Liver (tissue), 3 donors: Measurements from ENCODE around the gene AOAH.

Experiments used
- ATF3 ChIP-seq: IDR thresholded peaks from 2 replicates; pipeline ENCODE4 v1.6.1; 2016; ENCODE audit warnings: antibody characterized with exemption
- CTCF ChIP-seq: fragments of 150-350 bp; IDR thresholded peaks from 2 replicates; pipeline ENCODE4 v1.5.1; 2017; ENCODE audit warnings: improper control_type of control experiment, low read depth, low read length; ENCODE audit not compliant: missing input control
- GABPA ChIP-seq, 2 donors: IDR thresholded peaks in 1 of 2; conservative IDR thresholded peaks in 1 of 2; 2 replicates each; pipeline ENCODE4 v1.6.1; 2016; ENCODE audit warnings: antibody characterized with exemption in 2 of 2, mild to moderate bottlenecking in 1 of 2, moderate library complexity in 1 of 2
- HNF4A ChIP-seq, 2 donors: conservative IDR thresholded peaks; 2 replicates each; pipeline ENCODE4 v1.6.1; 2016; ENCODE audit warnings: antibody characterized with exemption in 2 of 2, mild to moderate bottlenecking in 2 of 2
- JUND ChIP-seq, 2 donors: IDR thresholded peaks; 2 replicates each; pipeline ENCODE4 v1.6.1; 2016; ENCODE audit warnings: antibody characterized with exemption in 2 of 2
- MAX ChIP-seq: IDR thresholded peaks from 2 replicates; pipeline ENCODE4 v1.6.1; 2016; ENCODE audit warnings: antibody characterized with exemption
- NR2F2 ChIP-seq: IDR thresholded peaks from 2 replicates; pipeline ENCODE4 v1.6.1; 2016; ENCODE audit warnings: antibody characterized with exemption
- RAD21 ChIP-seq, 2 donors: IDR thresholded peaks; 2 replicates each; pipeline ENCODE4 v1.6.1; 2016; ENCODE audit warnings: antibody characterized with exemption in 2 of 2, mild to moderate bottlenecking in 2 of 2
- REST ChIP-seq: IDR thresholded peaks from 2 replicates; pipeline ENCODE4 v1.6.1; 2016; ENCODE audit warnings: antibody characterized with exemption, mild to moderate bottlenecking
- SP1 ChIP-seq: IDR thresholded peaks from 2 replicates; pipeline ENCODE4 v1.6.1; 2018; ENCODE audit warnings: antibody characterized with exemption, mild to moderate bottlenecking
- TAF1 ChIP-seq: conservative IDR thresholded peaks from 2 replicates; pipeline ENCODE4 v1.6.1; 2016; ENCODE audit warnings: antibody characterized with exemption, mild to moderate bottlenecking
- YY1 ChIP-seq: IDR thresholded peaks from 2 replicates; pipeline ENCODE4 v1.6.1; 2016; ENCODE audit warnings: antibody characterized with exemption, mild to moderate bottlenecking
- ZBTB33 ChIP-seq: IDR thresholded peaks from 2 replicates; pipeline ENCODE4 v1.6.1; 2016; ENCODE audit warnings: antibody characterized with exemption
- donor health status: healthy.
- donor health status: healthy.

- TF ChIP-seq CTCF = no peak
- no peak for TF ChIP-seq RAD21 (IDR thresholded peaks at IDR 0.05)
- TF ChIP-seq TAF1 = no peak
- TF ChIP-seq MAX = no peak
- no peak for TF ChIP-seq ZBTB33
- TF ChIP-seq NR2F2 = no peak
- TF ChIP-seq GABPA (IDR thresholded peaks at IDR 0.05 in 1 of 2, conservative IDR thresholded peaks at IDR 0.05 in 1 of 2) = no peak
- TF ChIP-seq HNF4A (conservative IDR thresholded peaks at IDR 0.05) = no peak
- TF ChIP-seq SP1 = no peak
- TF ChIP-seq REST = no peak
- no peak for TF ChIP-seq YY1
- TF ChIP-seq JUND (IDR thresholded peaks at IDR 0.05) = no peak
- TF ChIP-seq ATF3 = no peak
These were observed 16.4 kb downstream of the AOAH start for GRCh38 chr7:36707898-36708297.
